NCI-H187 treated with DMSO at 0.1 percent for 48 hours (cell line): ENCODE results near the gene AJUBA.
"Not testable (repeated sequence)": the region's sequence is repeated elsewhere in the genome, so short reads cannot be mapped to it uniquely, and the experiment has no call there.

Experiments
- DNase-seq: peaks from one replicate; lab custom pipeline; 2025; lab: John Stamatoyannopoulos, UW

The AJUBA gene

DNA sequence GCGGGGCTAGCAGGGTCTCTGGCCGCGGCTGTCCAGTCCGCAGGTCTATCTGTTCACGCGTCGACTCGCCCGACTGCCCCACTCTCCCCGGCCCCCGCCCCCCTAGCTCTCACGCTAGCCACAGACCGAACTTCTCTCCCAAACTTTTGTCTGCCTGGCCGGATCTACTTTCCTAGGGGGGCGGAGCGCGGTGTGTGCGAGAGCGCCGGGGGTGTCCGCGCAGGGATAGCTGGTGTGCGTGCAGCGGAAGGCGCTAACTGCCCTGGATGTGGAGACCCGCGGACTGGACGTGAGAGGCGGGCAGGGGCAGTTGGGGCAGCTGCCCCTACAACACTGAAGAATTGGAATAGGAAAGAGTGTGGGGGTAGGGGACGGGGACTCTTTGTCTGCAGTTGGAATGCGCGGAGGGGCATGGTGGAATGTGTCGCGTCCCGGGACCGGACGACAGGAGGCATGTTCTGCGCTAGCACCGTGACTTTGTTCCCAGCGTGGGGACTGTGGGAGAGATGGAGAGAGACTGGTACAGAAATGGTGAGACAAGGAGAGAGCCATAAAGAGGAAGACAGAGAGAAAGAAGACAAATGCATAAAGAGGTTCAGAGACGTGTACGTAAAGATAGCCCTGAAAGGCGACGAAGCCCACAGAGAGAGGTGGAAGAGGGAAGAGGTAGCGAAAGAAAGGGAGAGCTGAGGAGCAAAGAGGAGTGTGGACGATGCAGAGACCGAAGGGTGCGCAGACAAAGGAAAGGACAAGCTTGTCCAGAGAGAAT, at the start of gene AJUBA:
TSS of gene AJUBA (minus strand) at position 75 of the 769 bp plus-strand sequence. CDS start 285 bp downstream, outside the sequence.
- DNase-seq = no peak

DNA sequence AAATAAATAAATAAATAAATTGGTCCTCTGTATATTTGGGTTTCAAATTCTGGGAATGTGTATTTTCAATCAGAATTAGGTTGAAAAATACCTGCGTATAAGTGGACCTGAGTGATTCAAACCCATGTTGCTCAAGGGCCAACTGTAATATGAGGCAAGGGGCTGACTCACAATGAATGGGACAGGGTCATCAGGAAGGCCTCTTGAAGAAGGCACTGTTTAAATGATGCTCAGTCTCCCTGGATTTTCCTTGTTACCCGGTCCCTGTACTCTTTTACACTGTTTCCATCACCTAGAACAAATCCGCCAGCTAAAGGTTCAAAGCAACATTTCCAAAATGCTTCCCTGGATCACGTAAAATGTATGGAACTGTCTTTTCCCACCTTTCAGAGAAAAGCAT, 48.6 kb upstream of the AJUBA start:
- DNase-seq = no peak

DNA sequence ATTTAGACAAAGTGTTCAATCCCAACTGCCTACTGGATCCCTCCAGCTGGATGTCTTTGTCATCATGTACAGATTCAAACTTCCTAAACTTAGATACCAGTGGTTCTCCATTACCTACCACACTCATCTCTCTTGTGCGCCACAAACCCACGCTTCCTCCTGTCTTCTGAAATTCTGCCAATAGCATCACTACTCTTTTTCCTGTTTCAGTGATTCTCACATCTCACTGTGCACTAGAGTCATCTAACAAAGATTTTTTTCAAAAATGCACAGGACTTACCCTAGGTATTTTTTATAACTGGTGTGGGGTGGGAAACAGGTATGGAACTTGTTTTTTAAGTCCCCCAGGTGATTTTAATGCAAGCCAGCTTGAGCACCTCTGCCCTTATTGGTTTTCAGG, 46.4 kb upstream of the AJUBA start:
- DNase-seq = no peak

DNA sequence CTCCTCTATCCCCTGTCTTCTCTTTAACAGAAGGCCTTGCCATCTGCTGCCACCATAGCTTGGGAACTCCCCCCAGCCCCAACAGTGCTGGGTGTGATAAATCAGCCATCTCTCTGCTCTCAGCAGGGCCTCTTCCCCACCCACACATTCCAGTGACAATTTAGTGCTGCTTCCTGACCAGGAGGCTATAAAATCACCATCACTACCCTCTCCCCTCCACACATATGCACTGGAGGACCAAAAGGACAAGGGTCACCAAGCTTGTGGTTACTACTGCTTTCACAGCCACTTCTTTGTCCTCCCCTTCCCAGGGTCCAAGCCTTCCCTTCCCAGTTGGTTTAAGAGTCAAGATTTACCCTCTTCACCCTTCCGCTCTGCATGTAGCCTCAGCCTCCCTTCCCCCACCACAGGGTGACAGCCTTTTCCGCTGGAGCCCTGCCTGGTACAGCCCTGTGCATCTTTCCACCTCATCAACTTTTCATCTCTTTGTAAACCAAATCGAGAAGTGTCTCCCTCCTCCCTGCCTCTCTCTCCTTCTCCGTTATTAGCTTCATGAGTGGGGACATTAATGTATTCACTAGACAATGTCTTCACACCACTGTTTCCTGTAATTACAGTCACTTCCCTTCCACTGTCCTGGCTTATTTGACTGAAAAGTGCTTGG, 42.9 kb upstream of the AJUBA start:
- DNase-seq = no peak

DNA sequence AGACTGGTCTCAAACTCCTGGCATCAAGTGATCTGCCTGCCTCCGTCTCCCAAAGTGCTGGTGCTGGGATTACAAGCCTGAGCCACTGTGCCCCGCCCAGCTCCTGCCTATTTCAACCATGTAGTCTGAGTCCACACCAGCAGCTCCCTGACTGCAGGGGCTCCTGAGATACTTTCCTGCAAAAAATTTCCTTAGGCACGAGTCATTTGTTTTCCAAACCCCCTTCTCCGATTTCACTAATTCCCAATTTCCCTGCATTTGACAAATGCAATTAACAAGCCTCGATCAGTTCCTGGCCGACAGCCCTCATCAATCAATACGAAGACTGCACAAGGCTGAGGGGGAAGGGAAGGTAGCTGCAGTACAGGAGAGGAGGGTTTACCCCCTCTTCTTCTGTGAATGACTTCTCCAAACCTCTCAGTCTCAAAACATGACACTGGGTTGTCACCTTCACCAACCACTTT, 42.3 kb upstream of the AJUBA start:
- no peak for DNase-seq

DNA sequence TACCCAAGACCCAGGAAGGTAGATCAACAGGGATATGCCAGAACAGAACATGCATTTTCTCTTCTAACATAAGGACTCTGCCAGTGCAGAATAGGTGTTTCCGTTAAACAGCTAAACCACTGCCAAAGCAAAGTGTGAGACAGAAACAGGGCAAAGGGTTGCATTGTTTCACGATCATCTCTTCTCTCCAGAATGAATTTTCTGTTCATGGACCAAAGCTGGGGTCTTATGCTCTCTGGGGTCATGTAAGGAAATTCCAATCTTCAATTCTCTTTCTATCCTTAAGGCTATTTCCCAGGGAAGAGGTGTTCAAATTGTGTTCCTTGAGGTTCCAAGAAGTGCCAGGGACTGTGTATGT, 41.4 kb upstream of the AJUBA start:
- DNase-seq = no peak

DNA sequence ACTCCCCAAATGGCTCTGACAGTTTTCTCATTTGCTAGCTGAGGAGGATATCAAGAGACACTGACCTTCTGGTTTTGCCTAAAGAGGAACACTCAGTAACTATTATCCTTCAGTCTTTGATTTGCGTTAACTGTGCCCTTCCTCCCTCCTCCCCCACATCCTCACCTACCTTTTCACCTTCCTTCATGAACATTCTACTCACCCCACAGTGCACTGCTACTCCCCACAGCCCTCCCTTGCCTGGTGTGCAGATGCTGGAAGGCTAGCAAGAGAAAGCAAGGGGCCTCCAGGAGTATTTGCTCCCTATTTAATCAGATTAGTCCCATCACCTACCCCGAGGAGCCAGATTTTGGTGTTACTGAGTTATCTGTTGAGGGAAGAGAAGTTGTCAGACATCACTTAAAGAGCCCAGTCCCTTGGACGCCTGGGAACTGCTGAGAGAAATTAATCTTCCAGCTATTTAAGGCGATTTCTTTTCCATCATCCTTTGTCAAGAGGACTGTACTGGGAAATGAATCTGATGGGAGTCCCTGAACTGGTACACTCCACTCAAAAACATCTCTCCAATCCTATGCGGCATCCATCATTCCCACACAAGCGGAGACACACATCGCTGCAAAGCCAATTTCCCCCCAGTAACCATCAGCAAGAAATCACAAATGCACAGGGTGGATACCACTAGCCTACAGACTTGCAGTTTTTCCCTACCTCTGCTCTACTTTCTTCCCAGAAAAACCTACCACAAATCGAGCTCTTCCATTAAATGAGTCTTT, 40.9 kb upstream of the AJUBA start:
- DNase-seq = no peak

DNA sequence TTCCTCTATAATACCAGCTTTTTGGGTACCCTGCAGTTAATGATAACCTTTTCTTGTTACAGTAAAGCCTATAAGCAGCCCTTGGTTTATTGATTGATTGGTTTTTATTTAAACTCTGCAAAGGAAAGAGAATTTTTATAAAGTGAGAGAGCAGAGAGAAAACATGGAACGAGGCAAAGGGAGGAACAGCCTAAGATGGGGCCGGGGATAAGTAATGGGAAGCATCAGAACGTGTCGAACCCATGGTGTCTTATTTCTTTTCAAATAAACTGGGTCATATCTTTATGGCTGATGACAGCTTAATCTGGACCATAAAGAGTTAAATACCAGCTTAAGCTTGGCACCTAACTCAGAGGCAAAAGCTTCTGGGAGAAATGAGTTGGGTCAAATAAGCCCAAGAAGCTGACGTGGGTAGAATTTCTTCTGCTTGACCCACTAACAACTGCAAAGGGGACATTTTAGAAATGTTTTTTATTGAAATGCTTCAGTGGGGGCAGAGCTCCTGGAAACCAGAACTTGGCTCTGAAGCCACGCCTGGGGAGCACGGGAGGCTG, 39.6 kb upstream of the AJUBA start:
- no peak for DNase-seq

DNA sequence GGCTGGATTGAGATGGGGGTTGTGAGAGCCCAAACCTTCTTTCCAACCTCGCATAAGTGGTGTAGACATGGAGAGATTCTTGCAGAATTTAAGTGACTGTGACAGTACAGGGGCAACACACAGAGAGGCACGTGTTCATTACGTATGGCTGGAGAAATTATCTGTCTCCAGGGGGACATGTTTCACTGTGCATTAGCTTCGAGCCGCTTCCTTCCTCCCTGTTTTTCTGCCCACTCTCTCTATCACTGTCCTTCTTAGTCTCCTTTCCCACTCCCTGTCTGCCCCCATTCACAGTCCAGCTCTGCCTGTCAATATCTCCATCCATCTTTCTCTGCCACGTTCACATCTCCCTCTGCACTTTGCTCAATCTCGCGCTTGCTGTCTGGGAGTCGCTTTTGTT, 39.1 kb upstream of the AJUBA start:
- no peak for DNase-seq

DNA sequence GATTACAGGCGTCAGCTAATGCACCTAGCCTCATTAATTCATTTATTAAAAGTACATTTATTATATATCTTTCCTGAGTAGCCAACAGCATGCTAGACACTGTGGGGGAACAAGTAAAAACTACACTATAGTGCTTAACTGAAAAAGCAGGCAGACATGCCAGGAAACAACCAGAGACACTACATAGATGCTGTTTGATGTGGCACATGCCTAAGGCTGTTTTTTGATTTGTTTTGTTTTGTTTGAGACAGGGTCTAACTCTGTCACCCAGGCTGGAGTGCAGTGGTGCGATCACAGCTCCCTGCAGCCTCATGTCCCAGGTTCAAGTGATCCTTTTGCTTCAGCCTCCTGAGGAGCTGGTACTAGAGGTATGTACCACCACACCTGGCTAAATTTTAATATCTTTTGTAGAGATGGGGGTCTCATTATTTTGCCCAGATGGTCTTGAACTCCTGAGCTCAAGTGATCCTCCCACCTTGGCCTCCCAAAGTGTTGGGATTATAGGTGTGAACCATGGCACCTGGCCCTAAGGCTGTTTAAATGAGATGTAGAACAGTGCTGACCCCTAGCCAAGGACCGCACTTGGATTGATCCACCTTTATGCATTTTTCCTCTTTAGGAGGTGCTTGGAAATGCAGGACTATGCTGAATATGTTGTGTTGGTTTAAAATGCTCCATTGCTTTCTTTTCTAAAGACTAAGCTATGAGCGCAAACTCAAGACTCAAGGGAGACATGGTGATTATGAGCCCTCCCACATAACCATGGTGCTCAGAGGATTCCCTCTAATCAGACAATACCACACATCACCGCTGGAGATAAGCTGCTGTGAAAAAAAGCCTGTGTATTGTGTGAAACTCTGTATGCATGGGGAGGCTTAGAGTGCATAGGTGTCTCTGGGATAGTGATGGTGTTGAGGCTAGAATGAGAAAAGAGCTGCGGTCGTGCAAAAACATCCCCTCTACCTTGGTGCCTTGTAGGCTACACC, 38.1 kb upstream of the AJUBA start:
- no peak for DNase-seq

DNA sequence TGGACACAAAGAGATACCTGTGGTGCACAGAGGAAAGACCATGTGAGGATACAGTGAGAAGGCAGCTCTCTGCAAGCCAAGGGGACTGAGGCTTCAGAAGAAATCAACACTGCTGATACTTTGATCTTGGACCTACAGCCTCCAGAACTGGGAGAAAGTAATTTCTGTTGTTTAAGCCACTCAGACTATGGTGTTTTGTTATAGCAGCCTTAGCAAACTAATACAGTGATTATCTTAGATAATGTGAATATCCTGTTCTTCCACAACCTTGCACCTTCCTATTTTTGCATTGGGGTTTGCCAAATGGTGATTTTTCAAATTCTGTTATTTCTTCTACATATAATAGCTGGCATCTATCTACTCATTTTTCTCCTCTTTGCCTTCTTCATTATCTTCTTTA, 35.8 kb upstream of the AJUBA start:
- DNase-seq = no peak

DNA sequence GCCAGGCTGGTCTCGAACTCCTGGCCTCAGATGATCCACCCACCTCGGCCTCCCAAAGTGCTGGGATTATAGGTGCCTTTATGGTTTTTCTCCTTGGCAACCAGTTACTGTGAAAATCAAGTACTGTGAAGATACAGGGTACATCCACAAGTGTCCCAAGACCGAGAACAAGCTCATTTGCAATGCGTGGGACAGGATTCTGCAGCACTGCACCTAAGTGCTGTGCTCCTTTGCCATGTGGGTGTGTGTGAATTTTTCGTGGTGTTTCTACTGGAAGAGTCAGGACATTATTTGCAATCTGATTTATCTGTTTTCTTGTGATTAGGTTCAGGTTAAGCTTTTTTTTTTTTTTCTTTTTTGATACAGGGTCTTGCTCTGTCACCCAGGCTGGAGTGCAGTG, 34.7 kb upstream of the AJUBA start:
- DNase-seq = no peak

DNA sequence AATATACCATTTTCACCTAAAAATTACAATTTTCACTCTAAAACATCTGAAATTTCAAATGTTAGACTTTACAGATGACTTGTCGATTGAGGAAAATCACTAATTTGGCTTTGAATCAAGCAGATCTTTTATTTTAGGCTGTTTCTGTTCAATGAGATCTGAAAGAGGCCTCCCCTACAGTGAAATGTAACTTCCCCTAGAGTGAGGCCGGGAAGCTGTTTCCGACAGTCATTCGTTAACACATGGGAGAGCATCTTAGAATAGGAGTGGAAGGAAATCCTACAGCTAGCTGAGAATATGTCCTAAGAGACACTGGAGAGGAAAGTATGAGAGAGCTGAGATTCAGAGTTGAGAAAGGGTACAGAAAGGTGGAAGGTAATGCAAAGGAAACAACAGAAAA, 33.3 kb upstream of the AJUBA start:
- DNase-seq = no peak

DNA sequence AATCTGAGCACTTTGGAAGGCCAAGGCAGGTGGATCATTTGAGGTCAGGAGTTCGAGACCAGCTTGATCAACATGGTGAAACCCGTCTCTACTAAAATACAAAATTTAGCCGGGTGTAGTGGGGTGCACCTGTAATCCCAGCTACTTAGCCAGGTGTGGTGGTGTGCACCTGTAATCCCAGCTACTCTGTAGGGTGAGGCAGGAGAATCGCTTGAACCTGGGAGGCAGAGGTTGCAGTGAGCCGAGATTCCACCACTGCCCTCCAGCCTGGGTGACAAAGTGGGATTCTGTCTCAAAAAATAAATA, 31.4 kb upstream of the AJUBA start:
- DNase-seq = not testable (repeated sequence)

DNA sequence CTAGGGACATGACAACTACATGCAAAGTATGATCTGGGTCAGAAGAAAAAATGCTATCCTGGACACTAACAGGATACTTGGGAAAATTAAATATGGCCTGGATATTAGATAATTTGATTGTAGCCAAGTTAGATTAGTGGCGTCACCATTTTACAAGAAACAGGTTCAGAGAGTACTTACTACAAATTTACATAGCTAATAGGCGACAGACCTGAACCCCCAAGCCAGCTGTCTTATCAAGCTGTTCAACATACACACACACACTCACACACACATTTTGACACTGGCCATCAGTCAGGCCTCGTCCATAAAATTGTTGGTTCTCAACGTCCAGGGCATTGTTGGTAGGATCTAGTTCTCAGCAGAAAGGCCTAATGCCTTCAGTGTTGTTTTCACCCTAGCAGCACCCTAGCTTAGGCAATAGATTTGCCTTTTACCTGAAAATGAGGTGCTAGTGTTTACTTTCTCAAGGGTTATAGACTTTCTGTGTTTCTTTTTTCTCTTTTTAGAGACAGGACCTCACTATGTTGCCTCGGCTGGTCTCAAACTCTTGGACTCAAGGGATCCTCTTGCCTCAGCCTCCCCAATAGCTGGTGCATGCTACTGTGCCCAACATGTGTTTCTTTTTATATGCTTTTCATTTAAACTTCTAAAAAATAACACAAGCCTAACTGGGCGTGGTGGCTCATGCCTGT, 30.9 kb upstream of the AJUBA start:
- no peak for DNase-seq

DNA sequence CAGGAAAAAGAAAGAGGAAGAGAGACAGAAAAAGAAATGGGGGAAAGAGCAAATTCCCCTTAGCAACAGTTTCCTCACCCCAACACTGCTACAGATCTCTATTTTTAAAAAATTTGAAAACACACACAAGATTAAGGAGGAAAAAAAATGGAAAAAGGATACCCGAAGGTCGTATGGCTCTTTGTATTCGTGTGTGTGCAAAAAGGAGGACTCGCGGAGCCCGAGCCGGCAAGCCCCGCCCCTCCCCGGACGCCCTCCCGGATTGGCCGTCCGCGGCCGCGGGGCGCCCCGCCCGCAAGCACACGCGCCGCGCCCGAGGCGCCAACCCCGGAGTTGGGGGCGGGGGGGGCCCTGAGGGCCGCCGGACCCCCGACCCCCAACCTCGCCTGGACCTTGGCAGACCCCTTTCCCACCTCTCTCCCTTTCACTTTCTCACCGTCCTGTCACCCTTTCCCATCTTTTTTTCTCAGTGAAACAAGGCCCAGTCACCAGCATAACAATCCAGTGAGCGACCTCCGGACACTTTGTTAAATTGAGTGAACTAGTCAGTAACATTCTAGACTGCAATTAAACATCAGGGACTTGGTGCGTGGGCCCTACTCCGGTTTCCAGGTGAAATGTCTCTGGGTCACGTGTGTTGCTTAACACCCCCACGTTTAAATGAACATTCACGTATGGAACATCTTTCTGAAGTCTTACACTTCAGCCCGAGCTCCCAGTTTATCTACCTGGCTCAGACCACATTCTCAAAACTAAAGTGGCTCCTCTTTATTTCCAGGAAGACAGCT, 27.8 kb upstream of the AJUBA start, which contains the start of gene C14orf93:
TSS of gene C14orf93 (minus strand) at position 205 of the 788 bp plus-strand sequence. CDS start 11,120 bp downstream, outside the sequence.
- no peak for DNase-seq

DNA sequence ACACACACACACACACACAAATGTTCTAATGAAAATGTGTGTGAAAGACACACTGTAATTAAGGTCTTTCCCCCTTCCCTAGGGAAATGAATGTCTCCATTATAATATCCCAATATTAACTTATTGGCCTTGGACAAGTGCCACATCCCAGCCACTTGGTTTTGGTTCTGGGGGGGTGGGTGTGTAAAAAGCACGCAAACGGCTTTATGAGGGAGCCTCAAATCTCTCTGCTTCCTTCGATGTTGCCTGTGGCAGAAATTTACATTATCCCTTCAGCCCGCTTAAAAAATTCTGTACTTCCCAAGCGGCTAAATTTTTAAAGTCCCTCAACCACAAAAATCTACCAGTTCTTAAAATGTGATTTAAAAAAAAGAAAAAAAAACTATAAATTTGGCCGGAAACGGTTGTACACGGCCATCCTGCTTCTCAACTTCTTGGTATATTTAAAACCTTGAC, 27.2 kb upstream of the AJUBA start:
- no peak for DNase-seq

DNA sequence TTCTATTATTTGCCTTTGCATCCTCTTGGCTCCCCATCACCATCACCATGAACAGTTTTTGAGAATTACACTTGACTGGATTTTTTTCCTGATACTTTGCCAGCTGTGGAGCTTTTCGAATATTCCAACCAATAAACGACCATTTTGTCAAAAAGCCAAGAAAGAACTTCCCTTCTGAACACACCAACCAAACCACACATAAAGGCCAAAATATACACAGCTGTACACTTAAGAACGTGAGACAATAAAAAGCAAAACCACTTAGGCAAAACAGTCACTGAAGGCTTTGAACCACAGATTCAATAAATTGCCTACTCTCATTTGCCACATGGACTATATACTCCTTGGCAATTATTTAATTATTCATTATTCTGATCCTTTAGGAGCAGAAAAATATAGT, 26.5 kb upstream of the AJUBA start:
- DNase-seq = no peak

DNA sequence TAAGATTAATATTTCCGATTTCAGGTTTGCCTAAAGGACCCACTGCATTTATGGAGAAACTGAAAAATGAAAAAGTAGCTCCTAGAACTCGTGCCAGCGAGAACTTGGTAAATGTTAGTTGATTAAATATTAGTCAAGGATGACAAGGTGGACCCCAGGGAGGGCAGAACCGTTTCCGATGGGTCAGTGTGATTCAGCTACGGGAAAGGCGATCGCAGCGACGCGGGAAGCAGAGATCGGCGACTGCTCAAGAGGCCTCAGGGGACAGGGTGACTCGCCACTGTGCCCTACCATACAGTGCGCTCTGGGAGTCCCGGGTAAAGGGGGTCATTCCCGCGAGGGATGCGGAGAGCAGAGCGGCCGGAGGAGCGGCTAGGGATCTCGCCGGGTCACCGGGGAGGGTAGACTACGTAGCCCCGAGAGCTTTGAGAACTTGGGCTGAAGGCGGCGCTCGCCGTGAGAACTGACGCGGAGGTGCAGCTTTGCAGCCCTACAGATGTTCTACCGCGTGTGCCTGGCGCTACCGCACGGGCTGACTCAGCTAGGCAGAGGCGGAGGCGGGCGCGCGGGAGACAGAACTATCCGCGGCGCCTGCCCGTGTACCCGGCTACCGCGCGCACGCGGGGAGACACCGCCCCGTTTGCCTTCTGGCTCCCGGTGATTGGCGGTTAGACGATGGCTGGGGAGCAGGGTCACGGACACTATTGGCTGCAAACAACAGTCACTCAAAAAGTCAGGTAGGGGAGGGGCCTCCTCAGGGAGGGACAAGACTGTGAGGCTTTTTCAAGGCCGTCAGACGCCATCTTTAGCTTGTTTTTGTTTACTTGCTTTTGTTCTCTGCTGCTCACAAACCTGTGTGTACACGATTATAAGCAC, 24.4 kb upstream of the AJUBA start:
- peak; percentile 96 for DNase-seq
